Sigmoid colon (tissue), 4 donors: ENCODE measurements around the gene CYB561D1.

Experiments used
- CTCF ChIP-seq, 4 experiments: fragments of 450-650 bp in 3 of 4; fragments of 200-600 bp in 1 of 4; IDR thresholded peaks; one replicate each; pipeline ENCODE4 v1.5.1; 2016 to 2019; ENCODE audit warnings: antibody characterized with exemption in 4 of 4, mild to moderate bottlenecking in 3 of 4, moderate library complexity in 2 of 4
- EP300 ChIP-seq, 4 donors: sonication (generic); formaldehyde crosslinking; IDR thresholded peaks; one replicate each; pipeline ENCODE4 v1.6.1; 2017; ENCODE audit warnings: antibody characterized with exemption in 4 of 4
- POLR2A ChIP-seq, 2 donors: fragments of 450-650 bp; IDR thresholded peaks; one replicate each; pipeline ENCODE4 v1.6.1; 2016; ENCODE audit warnings: antibody characterized with exemption in 2 of 2, mild to moderate bottlenecking in 2 of 2, moderate library complexity in 2 of 2
- POLR2AphosphoS5 ChIP-seq, 4 donors: sonication (generic); formaldehyde crosslinking; IDR thresholded peaks; one replicate each; pipeline ENCODE4 v1.6.1; 2017; ENCODE audit warnings: antibody characterized with exemption in 4 of 4

GRCh38 chr1:109447524-109447923 is 46.4 kb upstream of the CYB561D1 start:
- TF ChIP-seq CTCF (IDR thresholded peaks at IDR 0.05) (no peak), POLR2A (IDR thresholded peaks at IDR 0.05) (no peak), POLR2AphosphoS5 (IDR thresholded peaks at IDR 0.05) (no peak), EP300 (IDR thresholded peaks at IDR 0.05) (no peak)
